Medulla oblongata (tissue), 1 donor: ENCODE results near the gene ZDHHC12.
A peak's percentile ranks its signal among the peaks of the same experiment; 100 is the strongest.

Source experiments
- DNase-seq: peaks from one replicate; pipeline ENCODE4 v3.0.0-alpha.2; 2015; ENCODE audit errors: extremely low spot score

The ZDHHC12 gene

GRCh38 chr9:128685636-128686489 is 38.1 kb downstream of the ZDHHC12 start:
- DNase-seq: peak; percentile 50

- DNase-seq: peak; percentile 78
These were observed 39.4 kb downstream of the ZDHHC12 start for GRCh38 chr9:128684325-128685199.

GRCh38 chr9:128684065-128684324 is 39.9 kb downstream of the ZDHHC12 start:
- DNase-seq: no peak

- peak; percentile 37 for DNase-seq
These were observed 40.4 kb downstream of the ZDHHC12 start for GRCh38 chr9:128683340-128684064.

GRCh38 chr9:128677794-128678193 is 46.1 kb downstream of the ZDHHC12 start:
- DNase-seq: no peak

- DNase-seq: no peak
These were observed 48.5 kb downstream of the ZDHHC12 start for GRCh38 chr9:128675382-128675781.
